Measurements from ENCODE around the gene GRIK4.

GRIK4 gene

GRCh38 chr11:120801801-120802689, 290.5 kb downstream of the GRIK4 start:
- Histone ChIP-seq H3K27ac (no peak overlapping the region), H3K4me2 (no peak overlapping the region), H3K4me3 (no peak overlapping the region), H3K9ac (no peak overlapping the region), H3K9me3 (no peaks in the 10 kb centered on the region), H3K36me3 (no peaks in the 10 kb centered on the region), H4K20me1 (no peaks in the 10 kb centered on the region), H3K4me1 (peaks cover 19% of the 10 kb centered on the region), H3K27me3 (no peaks in the 10 kb centered on the region)
- no peak for TF ChIP-seq Cebpa-rat (IDR thresholded peaks at IDR 0.05)

DNA sequence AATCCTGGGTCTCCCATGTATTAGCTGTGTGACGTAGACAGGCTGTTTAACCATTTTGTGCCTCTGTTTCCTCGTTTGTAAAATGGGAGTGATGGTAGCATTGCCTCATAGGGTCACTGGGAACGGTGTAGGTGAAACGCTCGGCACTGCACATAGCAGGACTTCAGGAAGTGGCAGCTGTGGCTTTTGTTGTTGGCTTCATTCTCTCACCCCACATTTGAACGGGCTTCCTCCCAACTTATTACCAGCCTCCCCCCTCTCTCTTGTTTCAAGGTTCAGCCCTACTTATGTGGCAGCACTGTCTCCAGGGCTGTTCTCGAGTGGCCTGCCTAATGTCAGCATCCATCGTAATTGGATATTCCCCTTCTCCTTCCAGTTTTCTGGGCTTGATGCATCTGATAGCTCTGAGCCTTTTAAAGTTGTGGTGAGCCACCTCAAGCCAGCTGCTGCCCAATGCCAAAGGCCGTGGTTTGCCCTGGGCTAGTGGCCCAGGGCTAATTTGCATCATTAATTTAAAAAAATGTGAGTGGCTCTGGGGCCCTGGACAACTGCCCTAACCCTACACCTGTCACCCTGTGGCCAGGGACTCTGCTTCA, 294.5 kb downstream of the GRIK4 start:
- peak overlapping the region; percentile 83 for H3K4me2 ChIP-seq
- no peak overlapping the region for H3K27ac ChIP-seq
- H3K4me3 ChIP-seq: no peak overlapping the region
- no peaks in the 10 kb centered on the region for H3K36me3 ChIP-seq
- peak overlapping the region; percentile 11; the same call in 1 of the 2 replicates for H3K9ac ChIP-seq
- no peak for TF ChIP-seq Cebpa-rat (IDR thresholded peaks at IDR 0.05)
- H3K4me1 ChIP-seq: peaks cover 48% of the 10 kb centered on the region
- H3K9me3 ChIP-seq: no peaks in the 10 kb centered on the region
- H3K27me3 ChIP-seq: no peaks in the 10 kb centered on the region
- H4K20me1 ChIP-seq: no peaks in the 10 kb centered on the region

GRCh38 chr11:120807414-120808150, 296.0 kb downstream of the GRIK4 start:
- peak overlapping the region; percentile 83 for H3K4me2 ChIP-seq
- H3K4me3 ChIP-seq: no peak overlapping the region
- H3K36me3 ChIP-seq: no peaks in the 10 kb centered on the region
- peaks cover 48% of the 10 kb centered on the region for H3K4me1 ChIP-seq
- no peaks in the 10 kb centered on the region for H4K20me1 ChIP-seq
- no peak overlapping the region; the same call in 1 of the 2 replicates for H3K9ac ChIP-seq
- no peaks in the 10 kb centered on the region for H3K9me3 ChIP-seq
- no peaks in the 10 kb centered on the region for H3K27me3 ChIP-seq
- no peak for TF ChIP-seq Cebpa-rat (IDR thresholded peaks at IDR 0.05)
- H3K27ac ChIP-seq: no peak overlapping the region

- TF ChIP-seq Cebpa-rat (IDR thresholded peaks at IDR 0.05): no peak
- H3K4me3 ChIP-seq: no peak overlapping the region
- peak overlapping the region; percentile 83 for H3K4me2 ChIP-seq
- no peaks in the 10 kb centered on the region for H4K20me1 ChIP-seq
- H3K4me1 ChIP-seq: peaks cover 48% of the 10 kb centered on the region
- no peaks in the 10 kb centered on the region for H3K36me3 ChIP-seq
- H3K27me3 ChIP-seq: no peaks in the 10 kb centered on the region
- peak overlapping the region; percentile 62 for H3K27ac ChIP-seq
- H3K9ac ChIP-seq: no peak overlapping the region
- no peaks in the 10 kb centered on the region for H3K9me3 ChIP-seq
These were observed 297.1 kb downstream of the GRIK4 start for GRCh38 chr11:120808616-120809050.

- H3K9ac ChIP-seq: no peak overlapping the region
- H4K20me1 ChIP-seq: no peaks in the 10 kb centered on the region
- no peak overlapping the region for H3K4me2 ChIP-seq
- no peak overlapping the region for H3K4me3 ChIP-seq
- H3K4me1 ChIP-seq: peaks cover 47% of the 10 kb centered on the region
- no peaks in the 10 kb centered on the region for H3K9me3 ChIP-seq
- H3K27me3 ChIP-seq: no peaks in the 10 kb centered on the region
- no peak overlapping the region for H3K27ac ChIP-seq
- no peaks in the 10 kb centered on the region for H3K36me3 ChIP-seq
- no peak for TF ChIP-seq Cebpa-rat (IDR thresholded peaks at IDR 0.05)
These were observed 298.7 kb downstream of the GRIK4 start for GRCh38 chr11:120810251-120810650.

GRCh38 chr11:120811199-120811598, 299.7 kb downstream of the GRIK4 start:
- Histone ChIP-seq H3K9me3 (no peaks in the 10 kb centered on the region), H4K20me1 (no peaks in the 10 kb centered on the region), H3K9ac (no peak overlapping the region), H3K27me3 (no peaks in the 10 kb centered on the region), H3K4me2 (no peak overlapping the region), H3K36me3 (no peaks in the 10 kb centered on the region), H3K4me3 (no peak overlapping the region), H3K4me1 (peaks cover 37% of the 10 kb centered on the region), H3K27ac (no peak overlapping the region)
- TF ChIP-seq Cebpa-rat (IDR thresholded peaks at IDR 0.05): no peak

DNA sequence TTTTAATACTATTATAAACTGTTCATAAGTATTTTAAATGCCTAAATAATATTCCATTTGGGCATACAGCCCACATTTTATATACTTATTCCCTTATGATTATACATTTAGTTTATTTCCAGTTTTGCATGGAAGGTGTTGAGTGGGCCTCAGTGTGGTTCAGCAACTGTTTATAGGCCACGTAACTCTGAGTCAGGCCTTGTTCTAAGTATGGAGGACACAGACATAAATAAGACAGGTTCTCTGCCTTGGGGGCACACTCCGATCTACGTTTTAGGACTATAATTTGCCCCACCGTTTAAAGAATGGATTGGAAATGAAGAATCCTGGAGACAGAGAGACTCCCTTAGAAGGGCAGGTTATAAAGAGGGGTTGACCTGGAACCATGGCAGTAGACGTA, 300.2 kb downstream of the GRIK4 start:
- Histone ChIP-seq H4K20me1 (no peaks in the 10 kb centered on the region), H3K9me3 (no peaks in the 10 kb centered on the region), H3K4me3 (no peak overlapping the region), H3K27ac (no peak overlapping the region), H3K36me3 (no peaks in the 10 kb centered on the region), H3K4me1 (peaks cover 32% of the 10 kb centered on the region), H3K9ac (no peak overlapping the region), H3K27me3 (no peaks in the 10 kb centered on the region), H3K4me2 (no peak overlapping the region)
- TF ChIP-seq Cebpa-rat (IDR thresholded peaks at IDR 0.05): no peak

DNA sequence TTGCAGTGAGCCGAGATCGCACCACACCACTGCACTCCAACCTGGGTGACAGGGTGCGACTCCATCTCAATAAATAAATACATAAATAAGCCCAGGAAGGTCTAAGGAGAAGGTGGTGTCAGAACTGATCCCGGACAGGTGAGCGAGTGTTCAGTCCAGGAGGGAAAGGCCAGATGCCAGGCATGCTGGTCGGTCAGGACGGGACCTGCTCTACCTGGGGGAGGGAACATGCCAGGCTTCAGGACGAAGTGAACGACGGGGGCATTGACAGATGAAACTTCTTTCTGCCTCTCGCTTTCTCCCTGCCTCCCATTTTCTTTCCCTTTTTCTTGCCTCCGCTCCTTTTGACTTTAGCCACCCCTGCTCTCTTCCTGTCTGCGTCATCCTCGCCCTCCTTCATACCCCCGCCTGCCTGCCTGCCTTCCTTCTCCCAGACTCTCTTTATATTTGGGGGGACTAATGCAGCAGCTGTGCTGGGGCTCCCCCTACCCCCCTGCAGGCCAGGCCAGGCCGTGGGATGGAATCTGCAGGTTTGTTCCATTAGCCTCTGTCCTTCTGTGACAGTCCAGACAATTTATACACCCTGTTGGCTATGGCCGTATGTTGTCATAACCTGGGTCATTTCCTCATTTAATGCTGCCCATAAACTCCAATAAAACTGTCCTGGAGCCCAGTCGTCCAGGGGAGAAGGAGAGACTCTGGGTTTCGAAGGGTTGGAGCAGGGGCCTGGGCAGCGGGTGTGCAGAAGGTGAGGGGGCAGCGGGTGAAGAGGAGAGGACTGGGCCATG, 303.2 kb downstream of the GRIK4 start:
- no peak for TF ChIP-seq Cebpa-rat (IDR thresholded peaks at IDR 0.05)
- Histone ChIP-seq H3K4me3 (no peak overlapping the region), H3K27me3 (peaks cover 4% of the 10 kb centered on the region; the same call in 1 of the 2 replicates), H3K4me1 (peaks cover 2% of the 10 kb centered on the region; the same call in 1 of the 2 replicates), H3K36me3 (no peaks in the 10 kb centered on the region), H3K9ac (no peak overlapping the region), H3K4me2 (no peak overlapping the region), H3K9me3 (no peaks in the 10 kb centered on the region), H3K27ac (no peak overlapping the region), H4K20me1 (no peaks in the 10 kb centered on the region)
